Measurements from ENCODE around the gene ZNF837.
A peak's percentile ranks its signal among the peaks of the same experiment; 100 is the strongest.

ZNF837 gene

GRCh38 chr19:58367698-58368454, 13.0 kb downstream of the ZNF837 start:
- DNase-seq = no peak

- no peak for DNase-seq
Observed at GRCh38 chr19:58366585-58367430, 14.0 kb downstream of the ZNF837 start.

DNA sequence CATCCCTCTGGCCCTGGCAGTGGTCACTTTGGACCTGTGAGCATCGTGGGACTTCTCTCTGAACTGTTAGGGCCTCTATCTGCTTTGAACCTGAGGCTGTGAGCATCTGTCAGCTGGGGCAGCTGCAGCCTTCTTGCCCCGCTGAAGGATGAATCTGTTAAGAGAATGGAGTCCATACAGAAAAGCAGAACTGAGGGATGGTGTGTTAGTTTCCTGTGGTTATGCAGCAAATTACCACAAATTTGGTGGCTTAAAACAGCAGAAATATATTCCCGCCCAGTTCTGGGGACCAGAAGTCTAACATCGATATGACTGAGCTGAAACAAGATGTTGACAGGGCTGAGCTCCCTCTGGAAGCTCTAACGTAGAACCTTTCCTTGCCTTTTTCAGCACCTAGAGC, 16.7 kb downstream of the ZNF837 start:
- no peak for DNase-seq

GRCh38 chr19:58362272-58362994, 18.4 kb downstream of the ZNF837 start, which contains the start of gene ZNF497:
TSS of gene ZNF497 (minus strand) at chr19:58362751. CDS start at chr19:58357635, 5,116 bp downstream.
- DNase-seq = peak; percentile 98

GRCh38 chr19:58361900-58362271, 18.9 kb downstream of the ZNF837 start:
- DNase-seq = peak; percentile 81

GRCh38 chr19:58357481-58358145, 23.2 kb downstream of the ZNF837 start:
- DNase-seq = no peak

- DNase-seq = no peak
Observed at GRCh38 chr19:58356766-58357480, 23.9 kb downstream of the ZNF837 start.

DNA sequence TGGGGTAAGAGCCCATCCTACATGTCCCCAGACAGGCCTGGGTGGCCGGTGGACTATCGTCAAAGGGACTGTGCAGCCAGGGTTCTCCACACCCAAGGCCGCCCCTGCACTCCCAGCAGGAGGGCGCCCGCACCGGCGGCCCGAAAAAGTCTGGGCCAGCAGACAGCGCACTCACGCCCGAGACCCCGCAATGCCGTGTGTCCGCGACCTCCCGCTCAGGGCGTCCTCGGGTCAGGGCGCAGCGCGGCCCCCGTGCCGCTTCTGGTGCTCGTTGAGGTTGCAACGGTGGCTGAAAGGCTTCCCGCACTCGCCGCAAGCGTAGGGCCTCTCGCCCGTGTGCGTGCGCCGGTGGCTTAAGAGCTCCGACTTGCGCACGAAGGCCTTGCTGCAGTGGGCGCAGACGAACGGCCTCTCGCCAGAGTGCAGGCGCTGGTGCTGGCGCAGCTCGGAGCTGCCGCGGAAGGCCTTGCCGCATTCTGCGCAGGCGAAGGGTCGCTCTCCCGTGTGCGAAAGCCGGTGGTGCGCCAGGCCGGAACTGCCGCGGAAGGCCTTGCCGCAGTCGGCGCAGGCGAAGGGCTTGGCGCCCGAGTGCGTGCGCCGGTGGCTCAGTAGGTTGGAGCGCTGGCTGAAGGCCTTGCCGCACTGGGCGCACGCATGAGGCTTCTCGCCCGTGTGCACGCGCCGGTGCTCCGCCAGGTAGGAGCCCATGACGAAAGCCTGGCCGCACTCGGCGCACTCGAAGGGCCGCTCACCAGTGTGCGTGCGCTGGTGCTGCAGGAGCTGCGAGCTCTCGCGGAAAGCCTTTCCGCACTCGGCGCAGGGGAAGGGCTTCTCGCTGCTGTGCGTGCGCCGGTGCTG, 24.7 kb downstream of the ZNF837 start:
- no peak for DNase-seq

GRCh38 chr19:58355215-58355796, 25.5 kb downstream of the ZNF837 start:
- DNase-seq = no peak

DNA sequence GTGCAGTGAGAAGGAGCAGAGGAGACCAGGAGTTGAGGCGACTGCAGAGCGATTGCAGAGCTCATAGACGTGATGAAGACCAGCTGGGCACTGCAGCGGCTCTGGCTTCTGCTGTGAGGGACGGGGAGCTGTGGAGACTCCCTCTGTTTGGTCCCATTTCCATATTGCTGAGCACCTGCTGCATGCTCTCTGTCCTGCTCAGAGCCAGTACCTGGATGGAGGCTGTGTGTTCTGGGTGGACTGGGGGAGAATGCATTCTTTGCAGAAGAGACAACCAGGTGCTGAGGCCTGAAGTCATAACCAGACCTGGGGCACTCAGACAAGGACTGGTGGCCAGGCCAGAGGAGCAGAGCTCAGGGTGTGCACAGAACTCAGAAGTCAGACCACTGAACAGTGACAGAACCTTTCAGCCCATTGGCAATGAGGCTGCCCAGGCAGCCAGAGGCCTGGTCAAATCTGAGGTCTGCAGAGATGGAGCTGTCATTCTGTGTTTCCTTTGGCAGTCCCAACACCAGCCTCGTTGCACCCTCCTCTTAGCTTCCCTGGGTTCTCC, 26.3 kb downstream of the ZNF837 start:
- no peak for DNase-seq

GRCh38 chr19:58353717-58354477, 26.9 kb downstream of the ZNF837 start:
- no peak for DNase-seq

GRCh38 chr19:58352760-58353671, 27.8 kb downstream of the ZNF837 start, which contains the start of gene A1BG:
TSS of gene A1BG (minus strand) at chr19:58353492. CDS start at chr19:58353437, 55 bp downstream.
- no peak for DNase-seq

- no peak for DNase-seq
Observed at GRCh38 chr19:58351990-58352755, 28.7 kb downstream of the ZNF837 start.

DNA sequence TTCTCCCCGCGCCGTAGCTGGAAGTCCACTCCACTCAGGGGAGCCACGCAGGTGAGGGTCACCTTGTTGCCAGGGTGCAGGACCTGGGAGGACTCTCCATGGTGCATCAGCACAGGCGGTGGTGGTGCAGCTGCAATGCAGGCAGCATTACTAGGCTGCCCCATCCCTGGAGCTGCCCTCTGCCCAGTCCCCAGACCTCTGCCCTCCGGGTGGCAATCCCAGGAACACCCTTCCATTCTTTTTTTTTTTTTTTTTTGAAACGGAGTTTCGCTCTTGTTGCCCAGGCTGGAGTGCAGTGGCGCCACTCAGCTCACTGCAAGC, 29.3 kb downstream of the ZNF837 start:
- DNase-seq = no peak

- no peak for DNase-seq
Observed at GRCh38 chr19:58350871-58351557, 29.8 kb downstream of the ZNF837 start.

DNA sequence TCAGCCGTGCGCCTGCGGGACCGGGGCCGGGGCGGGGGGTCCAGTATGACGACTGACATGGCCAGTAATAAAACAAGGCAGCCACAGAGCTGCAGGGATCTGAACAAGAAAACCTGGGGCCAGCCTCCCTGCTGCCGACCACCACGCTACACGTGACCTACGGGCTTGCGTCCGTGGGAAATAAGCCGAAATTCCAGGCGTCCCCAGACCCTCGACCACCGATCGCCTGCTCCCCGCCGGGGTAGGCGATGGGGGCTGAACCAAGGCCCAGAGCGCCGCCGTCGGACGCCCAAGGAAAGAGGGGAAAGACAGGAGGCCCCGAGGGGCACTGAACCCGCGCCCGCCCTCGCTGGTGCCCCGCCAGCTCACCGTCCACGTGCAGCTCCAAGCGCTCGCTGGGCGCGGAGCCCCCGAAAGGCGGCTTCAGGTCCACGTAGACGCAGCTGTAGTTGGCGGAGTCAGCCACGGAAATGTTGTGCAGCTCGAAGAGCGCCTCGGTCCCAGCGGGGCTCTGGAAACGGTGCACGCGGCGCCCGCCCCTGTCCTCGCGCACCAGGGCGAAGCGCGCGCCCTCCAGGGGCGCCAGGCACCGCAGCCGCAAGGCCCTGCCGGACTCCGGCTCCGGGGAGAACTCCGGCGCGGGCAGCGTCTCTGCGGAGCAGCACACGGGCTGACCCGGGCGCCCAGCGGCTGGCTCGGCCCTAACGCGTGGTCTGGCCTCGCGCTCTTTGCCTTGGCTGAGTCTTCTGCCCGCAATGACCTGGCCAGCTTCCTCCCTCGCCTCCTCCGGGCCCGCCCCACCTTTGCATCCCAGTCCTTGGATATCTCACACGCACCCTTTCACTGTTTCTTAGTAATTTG, 30.6 kb downstream of the ZNF837 start:
- no peak for DNase-seq
